ENCODE results near the gene ENTPD8.

Gene ENTPD8

DNA sequence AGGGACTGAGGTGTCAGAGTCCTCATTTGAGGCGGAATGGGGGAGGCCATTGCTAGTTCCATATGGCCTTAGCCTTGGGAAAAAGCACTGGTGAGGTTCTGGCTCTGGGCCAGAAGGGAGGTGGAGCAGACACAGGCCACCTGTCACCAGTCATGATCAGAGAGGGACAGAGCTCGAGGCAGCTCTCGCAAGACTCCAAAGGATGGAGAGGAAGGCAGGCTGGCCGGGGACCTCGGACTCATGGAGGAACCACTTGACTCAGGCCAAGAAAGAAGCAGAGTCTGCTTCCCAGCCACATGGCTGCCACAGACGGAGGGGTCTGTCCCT is 47.1 kb upstream of the ENTPD8 start:
- H3K27ac ChIP-seq (replicated peaks) = no peak overlapping the region

DNA sequence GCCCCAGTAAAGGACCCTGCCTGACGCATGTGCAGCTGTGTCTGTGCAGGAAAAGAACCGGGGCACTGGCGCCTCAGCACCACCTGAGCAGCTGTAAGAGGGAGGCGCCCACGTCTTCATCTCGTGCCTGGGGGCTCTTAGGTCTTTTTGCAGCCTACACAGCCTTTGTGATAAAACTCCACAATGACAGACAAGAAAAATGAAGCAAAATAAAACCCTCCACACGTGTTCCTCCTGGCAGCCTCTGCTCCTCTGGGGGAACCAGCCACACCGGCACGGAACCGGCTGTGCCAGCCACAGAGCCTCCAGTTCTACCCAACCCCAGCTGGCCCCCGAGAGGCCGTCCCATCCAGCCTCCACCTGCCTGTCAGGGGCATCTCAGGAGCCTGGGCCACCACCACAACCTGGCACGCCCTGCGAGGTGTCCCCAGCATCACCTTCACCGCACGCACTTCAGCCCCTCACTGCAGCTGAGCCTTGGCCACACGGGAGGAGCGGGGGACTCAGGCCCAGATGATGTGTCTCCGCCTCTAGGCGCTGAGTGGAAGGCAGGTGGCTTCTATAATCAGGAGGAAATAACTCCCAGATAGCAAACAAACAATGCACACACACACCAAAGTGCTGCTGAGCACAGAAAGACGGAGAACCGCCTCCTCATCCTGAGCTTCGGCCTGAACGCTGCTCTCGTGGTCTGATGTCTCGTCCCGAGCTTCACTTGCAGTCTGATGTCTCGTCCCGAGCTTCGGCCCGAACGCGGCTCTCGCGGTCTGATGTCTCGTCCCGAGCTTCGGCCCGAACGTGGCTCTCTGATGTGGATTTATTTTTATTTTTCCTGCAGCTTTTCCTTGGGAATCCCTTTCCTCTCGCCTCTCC is 46.5 kb upstream of the ENTPD8 start:
- Histone ChIP-seq H3K4me3 (replicated peaks; ENCODE audit: insufficient read depth, low read length) (no peak overlapping the region), H3K27me3 (ENCODE audit: insufficient read depth, poor library complexity, severe bottlenecking) (no peaks in the 10 kb centered on the region), H3K27ac (replicated peaks) (no peak overlapping the region)
- DNase-seq (ENCODE audit: low read depth in 1 of 2, low spot score in 1 of 2) = no peak
- TF ChIP-seq, protein P1, sequence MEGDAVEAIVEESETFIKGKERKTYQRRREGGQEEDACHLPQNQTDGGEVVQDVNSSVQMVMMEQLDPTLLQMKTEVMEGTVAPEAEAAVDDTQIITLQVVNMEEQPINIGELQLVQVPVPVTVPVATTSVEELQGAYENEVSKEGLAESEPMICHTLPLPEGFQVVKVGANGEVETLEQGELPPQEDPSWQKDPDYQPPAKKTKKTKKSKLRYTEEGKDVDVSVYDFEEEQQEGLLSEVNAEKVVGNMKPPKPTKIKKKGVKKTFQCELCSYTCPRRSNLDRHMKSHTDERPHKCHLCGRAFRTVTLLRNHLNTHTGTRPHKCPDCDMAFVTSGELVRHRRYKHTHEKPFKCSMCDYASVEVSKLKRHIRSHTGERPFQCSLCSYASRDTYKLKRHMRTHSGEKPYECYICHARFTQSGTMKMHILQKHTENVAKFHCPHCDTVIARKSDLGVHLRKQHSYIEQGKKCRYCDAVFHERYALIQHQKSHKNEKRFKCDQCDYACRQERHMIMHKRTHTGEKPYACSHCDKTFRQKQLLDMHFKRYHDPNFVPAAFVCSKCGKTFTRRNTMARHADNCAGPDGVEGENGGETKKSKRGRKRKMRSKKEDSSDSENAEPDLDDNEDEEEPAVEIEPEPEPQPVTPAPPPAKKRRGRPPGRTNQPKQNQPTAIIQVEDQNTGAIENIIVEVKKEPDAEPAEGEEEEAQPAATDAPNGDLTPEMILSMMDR (IDR thresholded peaks at IDR 0.05; ENCODE audit: insufficient read depth, low read length) = no peak
- TF ChIP-seq SPI1 (IDR thresholded peaks at IDR 0.05; ENCODE audit: borderline replicate concordance, low read depth) (no peak), GABPA (IDR thresholded peaks at IDR 0.05; ENCODE audit: low read depth) (no peak), POLR2AphosphoS5 (IDR thresholded peaks at IDR 0.05; ENCODE audit: low read depth) (no peak)
- TF ChIP-seq, protein P2, sequence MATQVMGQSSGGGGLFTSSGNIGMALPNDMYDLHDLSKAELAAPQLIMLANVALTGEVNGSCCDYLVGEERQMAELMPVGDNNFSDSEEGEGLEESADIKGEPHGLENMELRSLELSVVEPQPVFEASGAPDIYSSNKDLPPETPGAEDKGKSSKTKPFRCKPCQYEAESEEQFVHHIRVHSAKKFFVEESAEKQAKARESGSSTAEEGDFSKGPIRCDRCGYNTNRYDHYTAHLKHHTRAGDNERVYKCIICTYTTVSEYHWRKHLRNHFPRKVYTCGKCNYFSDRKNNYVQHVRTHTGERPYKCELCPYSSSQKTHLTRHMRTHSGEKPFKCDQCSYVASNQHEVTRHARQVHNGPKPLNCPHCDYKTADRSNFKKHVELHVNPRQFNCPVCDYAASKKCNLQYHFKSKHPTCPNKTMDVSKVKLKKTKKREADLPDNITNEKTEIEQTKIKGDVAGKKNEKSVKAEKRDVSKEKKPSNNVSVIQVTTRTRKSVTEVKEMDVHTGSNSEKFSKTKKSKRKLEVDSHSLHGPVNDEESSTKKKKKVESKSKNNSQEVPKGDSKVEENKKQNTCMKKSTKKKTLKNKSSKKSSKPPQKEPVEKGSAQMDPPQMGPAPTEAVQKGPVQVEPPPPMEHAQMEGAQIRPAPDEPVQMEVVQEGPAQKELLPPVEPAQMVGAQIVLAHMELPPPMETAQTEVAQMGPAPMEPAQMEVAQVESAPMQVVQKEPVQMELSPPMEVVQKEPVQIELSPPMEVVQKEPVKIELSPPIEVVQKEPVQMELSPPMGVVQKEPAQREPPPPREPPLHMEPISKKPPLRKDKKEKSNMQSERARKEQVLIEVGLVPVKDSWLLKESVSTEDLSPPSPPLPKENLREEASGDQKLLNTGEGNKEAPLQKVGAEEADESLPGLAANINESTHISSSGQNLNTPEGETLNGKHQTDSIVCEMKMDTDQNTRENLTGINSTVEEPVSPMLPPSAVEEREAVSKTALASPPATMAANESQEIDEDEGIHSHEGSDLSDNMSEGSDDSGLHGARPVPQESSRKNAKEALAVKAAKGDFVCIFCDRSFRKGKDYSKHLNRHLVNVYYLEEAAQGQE (IDR thresholded peaks at IDR 0.05; ENCODE audit: insufficient replicate concordance, low read depth) = no peak

More for the DNA sequence above, 47.1 kb upstream of the ENTPD8 start:
- no peak for DNase-seq (ENCODE audit: low read depth in 1 of 2, low spot score in 1 of 2)
- H3K27me3 ChIP-seq (ENCODE audit: insufficient read depth, poor library complexity, severe bottlenecking) = no peaks in the 10 kb centered on the region
- TF ChIP-seq POLR2AphosphoS5 (IDR thresholded peaks at IDR 0.05; ENCODE audit: low read depth) (no peak), SPI1 (IDR thresholded peaks at IDR 0.05; ENCODE audit: borderline replicate concordance, low read depth) (no peak), GABPA (IDR thresholded peaks at IDR 0.05; ENCODE audit: low read depth) (no peak)
- TF ChIP-seq, protein P1 (IDR thresholded peaks at IDR 0.05; ENCODE audit: insufficient read depth, low read length) = no peak
- TF ChIP-seq, protein P2 (IDR thresholded peaks at IDR 0.05; ENCODE audit: insufficient replicate concordance, low read depth) = no peak
- no peak overlapping the region for H3K4me3 ChIP-seq (replicated peaks; ENCODE audit: insufficient read depth, low read length)

DNA sequence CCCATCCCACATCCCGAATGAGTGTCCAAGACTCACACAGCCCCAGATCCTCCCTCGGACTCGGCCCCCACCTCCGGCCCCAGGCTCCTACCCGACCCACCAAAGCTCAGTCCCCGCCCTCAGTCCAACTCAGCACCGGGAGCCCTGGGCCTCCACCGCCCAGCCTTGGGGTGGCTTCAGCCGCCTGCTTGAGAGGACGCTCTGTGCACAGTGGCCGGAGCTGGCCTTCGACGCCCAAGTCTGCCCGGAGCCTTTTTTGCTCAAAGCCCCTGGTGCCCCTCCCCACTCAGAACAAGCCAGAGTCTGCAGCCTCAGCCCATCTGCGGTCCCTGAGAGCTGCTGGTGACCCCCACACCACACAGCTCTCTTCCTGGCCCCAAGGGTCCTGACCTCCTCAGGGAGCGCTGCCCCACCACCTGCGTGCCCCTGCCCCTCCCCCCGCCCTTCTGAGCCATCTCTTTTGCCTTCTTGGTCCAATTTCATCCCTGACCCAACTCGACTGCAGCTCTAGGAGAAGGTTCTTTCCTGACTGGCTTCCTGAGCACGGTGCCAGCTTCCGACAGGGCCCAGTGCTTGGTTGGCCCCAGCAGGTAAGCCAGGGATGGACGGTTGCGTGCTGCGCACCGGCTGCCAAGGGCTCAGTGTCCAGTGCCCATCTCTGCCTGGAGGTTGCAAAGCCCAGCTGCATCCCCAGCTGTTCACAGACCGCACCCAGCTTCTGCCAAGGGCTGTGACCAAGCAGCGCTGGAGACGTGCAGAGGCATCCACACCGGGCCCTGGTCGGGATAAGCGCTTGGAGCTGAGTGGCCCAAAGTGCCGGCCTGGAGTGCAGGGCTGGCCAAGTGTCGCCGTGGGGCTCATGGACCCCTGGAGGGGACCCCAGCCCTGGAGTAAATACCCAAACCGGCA is 45.6 kb upstream of the ENTPD8 start:
- no peak overlapping the region for H3K27ac ChIP-seq (replicated peaks)
- TF ChIP-seq SPI1 (IDR thresholded peaks at IDR 0.05; ENCODE audit: borderline replicate concordance, low read depth) = no peak
- no peak for TF ChIP-seq POLR2AphosphoS5 (IDR thresholded peaks at IDR 0.05; ENCODE audit: low read depth)
- no peak for TF ChIP-seq GABPA (IDR thresholded peaks at IDR 0.05; ENCODE audit: low read depth)
- TF ChIP-seq, protein P2 (IDR thresholded peaks at IDR 0.05; ENCODE audit: insufficient replicate concordance, low read depth) = no peak
- TF ChIP-seq, protein P1 (IDR thresholded peaks at IDR 0.05; ENCODE audit: insufficient read depth, low read length) = no peak
- DNase-seq (ENCODE audit: low read depth in 1 of 2, low spot score in 1 of 2) = no peak
- no peaks in the 10 kb centered on the region for H3K27me3 ChIP-seq (ENCODE audit: insufficient read depth, poor library complexity, severe bottlenecking)
- H3K4me3 ChIP-seq (replicated peaks; ENCODE audit: insufficient read depth, low read length) = no peak overlapping the region
